B cell (primary cell): ENCODE results near the gene TLR4.

Experiments used
- CTCF ChIP-seq: fragments of 200-600 bp; IDR thresholded peaks from one replicate; pipeline ENCODE4 v1.8.0; 2022; ENCODE audit warnings: antibody characterized with exemption, mild to moderate bottlenecking
- EZH2 ChIP-seq: IDR thresholded peaks from 2 replicates; pipeline ENCODE4 v1.6.1; 2012; ENCODE audit warnings: borderline replicate concordance, low read depth, mild to moderate bottlenecking, moderate library complexity, low read length; ENCODE audit not compliant: insufficient read depth, poor library complexity, severe bottlenecking

- no peak for TF ChIP-seq CTCF
- no peak for TF ChIP-seq EZH2
Observed at GRCh38 chr9:117662651-117663050, 41.6 kb upstream of the TLR4 start.
